Neural progenitor cell (in vitro differentiated cells): ENCODE data around the gene C1orf226. TPM values are rescaled to one million over a fixed set of nuclear protein-coding genes. Genes with fewer than 3 reads are reported as not detected.

Experiments used
- DNase-seq: peaks from one replicate; pipeline ENCODE4 v3.0.0-alpha.2; 2016; ENCODE audit warnings: low spot score
- H2AFZ ChIP-seq: fragments of 200-600 bp; sonication (generic); replicated peaks from 2 replicates; pipeline ENCODE4 v1.6.1; 2016; ENCODE audit warnings: antibody characterized with exemption
- H3F3A ChIP-seq: fragments of 200-600 bp; sonication (generic); 2 replicates; pipeline ENCODE4 v1.6.1; 2016; ENCODE audit warnings: antibody characterized with exemption, low read depth
- H3K27ac ChIP-seq: fragments of 200-600 bp; sonication (generic); 2 replicates; pipeline ENCODE4 v1.5.1; 2016; ENCODE audit warnings: mild to moderate bottlenecking
- H3K27me3 ChIP-seq: fragments of 200-600 bp; sonication (generic); 2 replicates; pipeline ENCODE4 v1.6.1; 2016; ENCODE audit warnings: mild to moderate bottlenecking, moderate library complexity
- H3K36me3 ChIP-seq: fragments of 200-600 bp; sonication (generic); 2 replicates; pipeline ENCODE4 v1.5.1; 2016
- H3K4me1 ChIP-seq: fragments of 200-600 bp; sonication (generic); 2 replicates; pipeline ENCODE4 v1.6.1; 2016; ENCODE audit warnings: mixed run types
- H3K4me2 ChIP-seq: fragments of 200-600 bp; sonication (generic); 2 replicates; pipeline ENCODE4 v1.6.1; 2016
- H3K4me3 ChIP-seq: fragments of 200-600 bp; sonication (generic); 2 replicates; pipeline ENCODE4 v1.5.1; 2016
- H3K79me2 ChIP-seq: fragments of 200-600 bp; sonication (generic); 2 replicates; pipeline ENCODE4 v1.6.1; 2016; ENCODE audit warnings: low read depth
- H3K9ac ChIP-seq: fragments of 200-600 bp; sonication (generic); 2 replicates; pipeline ENCODE4 v1.6.1; 2016
- H3K9me3 ChIP-seq: fragments of 200-600 bp; sonication (generic); 2 replicates; pipeline ENCODE4 v1.5.1; 2016; ENCODE audit warnings: low read depth
- H4K20me1 ChIP-seq: fragments of 200-600 bp; sonication (generic); 2 replicates; pipeline ENCODE4 v1.6.1; 2016; ENCODE audit warnings: low read depth
- H3K27ac Mint-ChIP-seq: 3 replicates; pipeline ENCODE4 v1.8.0; 2021; ENCODE audit warnings: mixed read lengths
- H3K27me3 Mint-ChIP-seq: 2 replicates; pipeline ENCODE4 v1.8.0; 2022; ENCODE audit warnings: low read depth, mild to moderate bottlenecking, inconsistent platforms, moderate library complexity, mixed read lengths; ENCODE audit not compliant: insufficient read depth
- H3K36me3 Mint-ChIP-seq: 3 replicates; pipeline ENCODE4 v1.8.0; 2021; ENCODE audit warnings: mixed read lengths
- H3K4me1 Mint-ChIP-seq: 3 replicates; pipeline ENCODE4 v1.8.0; 2021; ENCODE audit warnings: mixed read lengths
- H3K4me3 Mint-ChIP-seq: 3 replicates; pipeline ENCODE4 v1.8.0; 2021; ENCODE audit warnings: mild to moderate bottlenecking, moderate library complexity, mixed read lengths
- H3K9me3 Mint-ChIP-seq: 3 replicates; pipeline ENCODE4 v1.8.0; 2020; ENCODE audit warnings: mixed read lengths
- CTCF ChIP-seq: fragments of 200-600 bp; sonication (generic); IDR thresholded peaks from 2 replicates; pipeline ENCODE4 v1.5.1; 2017; ENCODE audit warnings: antibody characterized with exemption, mild to moderate bottlenecking
- EZH2 ChIP-seq: fragments of 200-600 bp; sonication (generic); IDR thresholded peaks from 2 replicates; pipeline ENCODE4 v1.6.1; 2017; ENCODE audit warnings: antibody characterized with exemption, mild to moderate bottlenecking, moderate library complexity
- EZH2phosphoT487 ChIP-seq: fragments of 200-600 bp; sonication (generic); IDR thresholded peaks from 2 replicates; pipeline ENCODE4 v1.6.1; 2017; ENCODE audit warnings: antibody characterized with exemption
- total RNA-seq: library from RNA; depleted of rRNA; stranded (reverse); fragments of >200 nt; gene quantifications from 2 replicates; pipeline ENCODE4 v1.2.3, GENCODE V29; 2015; ENCODE audit warnings: low replicate concordance

C1orf226 gene
- total RNA-seq, 1 donor from 2014 or later, result 3.9 TPM

- no peaks in the 10 kb centered on the region for H4K20me1 ChIP-seq
- H3K9me3 Mint-ChIP-seq, result no peaks in the 10 kb centered on the region
- H3K79me2 ChIP-seq, result no peaks in the 10 kb centered on the region
- no peaks in the 10 kb centered on the region for H3K36me3 ChIP-seq
- no peak overlapping the region for H3K4me2 ChIP-seq
- no peak overlapping the region for H3K27ac Mint-ChIP-seq
- peaks cover 51% of the 10 kb centered on the region for H3K36me3 Mint-ChIP-seq
- no peak overlapping the region for H3K9ac ChIP-seq
- H3K4me3 Mint-ChIP-seq, result no peak overlapping the region
- no peaks in the 10 kb centered on the region for H3F3A ChIP-seq
- no peak for DNase-seq
- no peak overlapping the region for H2AFZ ChIP-seq
- H3K27me3 Mint-ChIP-seq, result peaks cover 3% of the 10 kb centered on the region
- no peaks in the 10 kb centered on the region for H3K4me1 ChIP-seq
- peaks cover 24% of the 10 kb centered on the region for H3K4me1 Mint-ChIP-seq
- TF ChIP-seq EZH2phosphoT487, result no peak
- TF ChIP-seq EZH2, result no peak
- TF ChIP-seq CTCF, result no peak
- H3K9me3 ChIP-seq, result no peaks in the 10 kb centered on the region
- no peak overlapping the region for H3K27ac ChIP-seq
- no peaks in the 10 kb centered on the region for H3K27me3 ChIP-seq
- H3K4me3 ChIP-seq, result no peak overlapping the region
These were observed 22.6 kb upstream of the C1orf226 start for GRCh38 chr1:162358928-162359327.

- no peak overlapping the region for H2AFZ ChIP-seq
- H3K4me1 ChIP-seq, result no peaks in the 10 kb centered on the region
- H3K4me2 ChIP-seq, result no peak overlapping the region
- H3K9ac ChIP-seq, result no peak overlapping the region
- H3K4me3 ChIP-seq, result no peak overlapping the region
- Mint-ChIP-seq H3K36me3 (peaks cover 55% of the 10 kb centered on the region), H3K27me3 (peaks cover 3% of the 10 kb centered on the region), H3K9me3 (no peaks in the 10 kb centered on the region), H3K4me1 (peaks cover 26% of the 10 kb centered on the region), H3K27ac (peak overlapping the region; percentile 16), H3K4me3 (no peak overlapping the region)
- H3K79me2 ChIP-seq, result no peaks in the 10 kb centered on the region
- H3K9me3 ChIP-seq, result no peaks in the 10 kb centered on the region
- H3K27ac ChIP-seq, result no peak overlapping the region
- no peaks in the 10 kb centered on the region for H3K27me3 ChIP-seq
- TF ChIP-seq EZH2phosphoT487 (no peak), CTCF (no peak), EZH2 (no peak)
- H3K36me3 ChIP-seq, result no peaks in the 10 kb centered on the region
- no peaks in the 10 kb centered on the region for H4K20me1 ChIP-seq
- no peaks in the 10 kb centered on the region for H3F3A ChIP-seq
- no peak for DNase-seq
These were observed 21.8 kb upstream of the C1orf226 start for GRCh38 chr1:162359523-162360236.

GRCh38 chr1:162360237-162360873 lies 21.2 kb upstream of the C1orf226 start:
- no peak for DNase-seq
- no peak overlapping the region for H3K9ac ChIP-seq
- TF ChIP-seq EZH2, result no peak
- no peak for TF ChIP-seq CTCF
- TF ChIP-seq EZH2phosphoT487, result no peak
- H3K9me3 Mint-ChIP-seq, result no peaks in the 10 kb centered on the region
- H3K4me3 ChIP-seq, result no peak overlapping the region
- H3K79me2 ChIP-seq, result no peaks in the 10 kb centered on the region
- no peak overlapping the region for H2AFZ ChIP-seq
- no peak overlapping the region for H3K27ac ChIP-seq
- no peaks in the 10 kb centered on the region for H3K36me3 ChIP-seq
- H3K27ac Mint-ChIP-seq, result no peak overlapping the region
- no peaks in the 10 kb centered on the region for H3K4me1 ChIP-seq
- H3K4me2 ChIP-seq, result no peak overlapping the region
- H3K9me3 ChIP-seq, result no peaks in the 10 kb centered on the region
- H3K36me3 Mint-ChIP-seq, result peaks cover 53% of the 10 kb centered on the region
- no peaks in the 10 kb centered on the region for H3K27me3 ChIP-seq
- H3K4me1 Mint-ChIP-seq, result peaks cover 26% of the 10 kb centered on the region
- H4K20me1 ChIP-seq, result no peaks in the 10 kb centered on the region
- no peaks in the 10 kb centered on the region for H3F3A ChIP-seq
- peaks cover 5% of the 10 kb centered on the region for H3K27me3 Mint-ChIP-seq
- no peak overlapping the region for H3K4me3 Mint-ChIP-seq
